ENCODE results near the gene ZNF416. TPM values are rescaled to one million over a fixed set of nuclear protein-coding genes. Genes with fewer than 3 reads are reported as not detected.

ZNF416 gene
- total RNA-seq, 1 donor from 2014 or later, result 6.8 TPM

DNA sequence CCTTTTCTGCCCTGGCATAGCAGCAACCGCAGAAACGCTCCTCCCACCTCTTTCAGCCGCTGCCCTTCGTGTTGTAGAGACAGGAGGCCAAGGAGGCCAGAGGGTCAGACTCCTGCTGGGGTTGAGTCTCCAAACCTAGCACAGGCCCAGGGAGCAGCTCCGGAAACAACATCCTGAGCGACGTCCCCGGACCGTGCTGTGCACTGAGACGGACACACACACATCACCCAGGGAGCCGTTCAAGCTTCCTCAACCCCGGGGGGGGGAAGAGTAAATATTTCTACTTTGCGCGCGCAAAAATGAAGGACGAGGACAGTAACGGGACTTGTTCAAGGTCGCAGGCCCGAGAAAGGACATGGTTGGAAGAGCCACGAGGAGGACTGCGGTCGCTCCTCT is 19.7 kb downstream of the ZNF416 start:
- peaks cover 45% of the 10 kb centered on the region for H3K36me3 Mint-ChIP-seq (ENCODE audit: unreplicated experiment)
- peaks cover 17% of the 10 kb centered on the region for H3K4me1 Mint-ChIP-seq (ENCODE audit: unreplicated experiment)
- DNase-seq (ENCODE audit: extremely low spot score, unreplicated experiment), result no peak
- peak overlapping the region; percentile 93 for H3K27ac Mint-ChIP-seq (ENCODE audit: unreplicated experiment)
- H3K4me3 Mint-ChIP-seq (ENCODE audit: unreplicated experiment), result peak overlapping the region; percentile 93
- H3K27me3 Mint-ChIP-seq (ENCODE audit: unreplicated experiment), result no peaks in the 10 kb centered on the region
- TF ChIP-seq, protein P1, sequence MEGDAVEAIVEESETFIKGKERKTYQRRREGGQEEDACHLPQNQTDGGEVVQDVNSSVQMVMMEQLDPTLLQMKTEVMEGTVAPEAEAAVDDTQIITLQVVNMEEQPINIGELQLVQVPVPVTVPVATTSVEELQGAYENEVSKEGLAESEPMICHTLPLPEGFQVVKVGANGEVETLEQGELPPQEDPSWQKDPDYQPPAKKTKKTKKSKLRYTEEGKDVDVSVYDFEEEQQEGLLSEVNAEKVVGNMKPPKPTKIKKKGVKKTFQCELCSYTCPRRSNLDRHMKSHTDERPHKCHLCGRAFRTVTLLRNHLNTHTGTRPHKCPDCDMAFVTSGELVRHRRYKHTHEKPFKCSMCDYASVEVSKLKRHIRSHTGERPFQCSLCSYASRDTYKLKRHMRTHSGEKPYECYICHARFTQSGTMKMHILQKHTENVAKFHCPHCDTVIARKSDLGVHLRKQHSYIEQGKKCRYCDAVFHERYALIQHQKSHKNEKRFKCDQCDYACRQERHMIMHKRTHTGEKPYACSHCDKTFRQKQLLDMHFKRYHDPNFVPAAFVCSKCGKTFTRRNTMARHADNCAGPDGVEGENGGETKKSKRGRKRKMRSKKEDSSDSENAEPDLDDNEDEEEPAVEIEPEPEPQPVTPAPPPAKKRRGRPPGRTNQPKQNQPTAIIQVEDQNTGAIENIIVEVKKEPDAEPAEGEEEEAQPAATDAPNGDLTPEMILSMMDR (IDR thresholded peaks at IDR 0.05), result no peak
- H3K9me3 Mint-ChIP-seq (ENCODE audit: unreplicated experiment), result peaks cover 54% of the 10 kb centered on the region

DNA sequence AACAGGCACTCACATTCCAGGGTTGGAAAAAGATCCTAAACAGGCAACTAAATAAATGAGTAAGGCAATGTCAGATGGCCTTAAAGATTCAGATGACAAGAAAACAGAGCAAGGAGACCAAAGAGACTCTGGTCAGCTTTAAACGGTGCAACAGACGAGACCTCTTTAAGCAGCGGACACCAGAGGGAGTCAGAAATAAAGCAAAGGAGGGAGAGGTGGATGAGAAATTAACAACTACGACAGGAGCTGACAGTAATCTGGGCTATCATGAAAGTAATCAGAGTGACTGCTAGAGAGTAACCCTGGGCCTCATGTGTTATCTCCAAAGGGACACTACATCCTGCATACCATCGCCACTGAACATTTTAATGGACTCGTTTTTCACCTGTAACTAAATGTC is 20.2 kb downstream of the ZNF416 start:
- DNase-seq (ENCODE audit: extremely low spot score, unreplicated experiment), result no peak
- TF ChIP-seq, protein P1 (IDR thresholded peaks at IDR 0.05), result no peak
- peaks cover 51% of the 10 kb centered on the region for H3K9me3 Mint-ChIP-seq (ENCODE audit: unreplicated experiment)
- peak overlapping the region; percentile 93 for H3K4me3 Mint-ChIP-seq (ENCODE audit: unreplicated experiment)
- H3K27me3 Mint-ChIP-seq (ENCODE audit: unreplicated experiment), result no peaks in the 10 kb centered on the region
- peaks cover 17% of the 10 kb centered on the region for H3K4me1 Mint-ChIP-seq (ENCODE audit: unreplicated experiment)
- H3K27ac Mint-ChIP-seq (ENCODE audit: unreplicated experiment), result peak overlapping the region; percentile 93
- peaks cover 50% of the 10 kb centered on the region for H3K36me3 Mint-ChIP-seq (ENCODE audit: unreplicated experiment)

DNA sequence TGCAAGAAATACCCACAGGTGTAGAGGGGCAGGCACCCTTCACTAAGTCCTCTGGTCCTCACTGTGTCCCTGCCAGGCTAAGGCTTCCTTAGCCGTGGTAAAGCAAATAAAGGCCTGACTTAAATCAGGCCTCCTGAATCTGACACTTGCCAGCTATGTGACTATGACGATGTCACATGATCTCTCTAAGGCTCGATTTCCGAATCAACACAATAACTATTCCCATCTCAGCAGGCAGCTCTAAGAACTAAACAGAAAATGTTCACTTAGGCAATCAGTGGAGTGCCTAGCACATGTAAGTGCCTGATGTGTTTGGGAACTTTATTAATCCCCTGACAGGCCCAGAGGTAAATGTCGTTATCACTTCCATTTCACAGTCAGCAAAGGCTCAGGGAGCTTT is 21.1 kb downstream of the ZNF416 start:
- peaks cover 17% of the 10 kb centered on the region for H3K4me1 Mint-ChIP-seq (ENCODE audit: unreplicated experiment)
- peak overlapping the region; percentile 93 for H3K4me3 Mint-ChIP-seq (ENCODE audit: unreplicated experiment)
- TF ChIP-seq, protein P1 (IDR thresholded peaks at IDR 0.05), result no peak
- peaks cover 59% of the 10 kb centered on the region for H3K36me3 Mint-ChIP-seq (ENCODE audit: unreplicated experiment)
- no peak for DNase-seq (ENCODE audit: extremely low spot score, unreplicated experiment)
- no peaks in the 10 kb centered on the region for H3K27me3 Mint-ChIP-seq (ENCODE audit: unreplicated experiment)
- peaks cover 53% of the 10 kb centered on the region for H3K9me3 Mint-ChIP-seq (ENCODE audit: unreplicated experiment)
- H3K27ac Mint-ChIP-seq (ENCODE audit: unreplicated experiment), result no peak overlapping the region

DNA sequence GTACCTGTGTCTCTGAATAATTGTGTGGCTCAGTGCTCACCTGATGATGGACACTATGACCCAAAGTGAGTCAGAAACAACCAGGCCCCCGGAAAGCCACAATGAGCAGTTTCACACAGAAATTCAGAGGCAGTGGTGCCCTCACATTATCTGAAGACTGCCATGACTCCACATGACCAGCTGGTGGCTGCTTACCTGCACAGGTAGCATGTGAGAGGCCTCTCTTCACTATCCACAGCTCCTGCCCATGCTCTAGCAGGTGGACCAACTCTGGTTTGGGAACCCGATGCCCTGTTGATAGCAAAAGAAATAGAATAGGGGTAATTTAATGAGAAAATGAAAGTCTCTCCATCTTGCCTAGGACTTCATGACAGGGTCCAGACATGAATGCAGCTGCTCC is 26.3 kb downstream of the ZNF416 start:
- TF ChIP-seq, protein P1 (IDR thresholded peaks at IDR 0.05), result no peak
- H3K27me3 Mint-ChIP-seq (ENCODE audit: unreplicated experiment), result no peaks in the 10 kb centered on the region
- no peak overlapping the region for H3K4me3 Mint-ChIP-seq (ENCODE audit: unreplicated experiment)
- no peak overlapping the region for H3K27ac Mint-ChIP-seq (ENCODE audit: unreplicated experiment)
- DNase-seq (ENCODE audit: extremely low spot score, unreplicated experiment), result no peak
- no peaks in the 10 kb centered on the region for H3K4me1 Mint-ChIP-seq (ENCODE audit: unreplicated experiment)
- H3K36me3 Mint-ChIP-seq (ENCODE audit: unreplicated experiment), result peaks cover 96% of the 10 kb centered on the region
- peaks cover 61% of the 10 kb centered on the region for H3K9me3 Mint-ChIP-seq (ENCODE audit: unreplicated experiment)

DNA sequence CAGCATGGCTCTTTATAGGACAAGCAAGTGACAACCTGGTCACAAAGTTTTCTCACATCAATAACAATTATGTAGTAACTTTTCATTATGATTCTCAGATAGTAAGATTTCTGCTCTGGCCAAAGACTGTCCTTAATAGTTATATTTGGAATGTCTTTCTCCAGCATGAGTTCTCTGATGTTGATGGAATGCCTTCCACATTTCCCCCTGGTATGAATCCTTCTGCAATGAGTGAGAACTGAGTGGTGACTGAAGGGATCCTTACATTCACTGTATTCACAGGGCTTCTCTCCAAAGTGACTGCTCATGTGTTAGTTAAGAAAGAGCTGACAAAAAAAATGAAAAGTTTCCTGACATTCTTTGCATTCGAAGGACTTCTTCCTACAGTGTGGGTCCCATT is 32.2 kb downstream of the ZNF416 start:
- H3K9me3 Mint-ChIP-seq (ENCODE audit: unreplicated experiment), result peaks cover 64% of the 10 kb centered on the region
- TF ChIP-seq, protein P1 (IDR thresholded peaks at IDR 0.05), result no peak
- no peak overlapping the region for H3K4me3 Mint-ChIP-seq (ENCODE audit: unreplicated experiment)
- no peaks in the 10 kb centered on the region for H3K4me1 Mint-ChIP-seq (ENCODE audit: unreplicated experiment)
- H3K27ac Mint-ChIP-seq (ENCODE audit: unreplicated experiment), result no peak overlapping the region
- no peak for DNase-seq (ENCODE audit: extremely low spot score, unreplicated experiment)
- H3K36me3 Mint-ChIP-seq (ENCODE audit: unreplicated experiment), result peaks cover 91% of the 10 kb centered on the region
- H3K27me3 Mint-ChIP-seq (ENCODE audit: unreplicated experiment), result no peaks in the 10 kb centered on the region

Measured in osteocyte (in vitro differentiated cells).